Measurements from ENCODE around the gene RBMS2. TPM values are rescaled to one million over a fixed set of nuclear protein-coding genes. Genes with fewer than 3 reads are reported as not detected.
"Not testable (repeated sequence)": the region's sequence is repeated elsewhere in the genome, so short reads cannot be mapped to it uniquely, and the experiment has no call there.

Gene RBMS2
- total RNA-seq, 1 experiment from 2014 or later = 40.8 TPM

GRCh38 chr12:56494481-56494880, 27.1 kb upstream of the RBMS2 start:
- H3K27ac ChIP-seq (ENCODE audit: low read depth, low read length); H3K9me2 ChIP-seq (ENCODE audit: insufficient read depth); H3K36me3 ChIP-seq (ENCODE audit: control insufficient read depth in 1 of 2, insufficient read depth in 2 of 2, low read length in 2 of 2); H4K20me1 ChIP-seq (ENCODE audit: insufficient read depth); H2AFZ ChIP-seq (ENCODE audit: low read depth, low read length, poor library complexity, severe bottlenecking); DNase-seq (ENCODE audit: low read depth, low spot score); BruUV-seq (replicated peaks); H3K27me3 ChIP-seq (ENCODE audit: insufficient read depth, low read length); RAD21 ChIA-PET (ENCODE audit: low non-redundant PET in 1 of 2, low total read pairs in 2 of 2, uncharacterized antibody in 2 of 2, unreplicated experiment in 2 of 2); H3K79me2 ChIP-seq (ENCODE audit: insufficient read depth, low read length); POLR2A ChIA-PET; H3K4me3 ChIP-seq (replicated peaks in 1 of 2; ENCODE audit: low read depth in 1 of 2, low read length in 2 of 2); H3K9me3 ChIP-seq (ENCODE audit: control insufficient read depth in 1 of 2, insufficient read depth in 1 of 2, low read depth in 1 of 2, low read length in 2 of 2); H3K4me2 ChIP-seq (ENCODE audit: low read length); intact Hi-C loops (cut with micrococcal nuclease); CTCF ChIA-PET; H3K4me1 ChIP-seq (ENCODE audit: control insufficient read depth in 1 of 2, insufficient read depth in 2 of 2, low read length in 2 of 2); ATAC-seq; H3K9ac ChIP-seq (ENCODE audit: low read length): not testable (repeated sequence)

- CTCF ChIA-PET = interaction anchor here (0.8 to 1.2 kb wide), 2 partner anchors 32 to 140 kb away, joined by 3 read pairs; no protein-coding TSS in a partner anchor
- H3K9me2 ChIP-seq (ENCODE audit: insufficient read depth); RAD21 ChIA-PET (ENCODE audit: low non-redundant PET in 1 of 2, low total read pairs in 2 of 2, uncharacterized antibody in 2 of 2, unreplicated experiment in 2 of 2); H3K9me3 ChIP-seq (ENCODE audit: control insufficient read depth in 1 of 2, insufficient read depth in 1 of 2, low read depth in 1 of 2, low read length in 2 of 2); H3K79me2 ChIP-seq (ENCODE audit: insufficient read depth, low read length); DNase-seq (ENCODE audit: low read depth, low spot score); H3K4me1 ChIP-seq (ENCODE audit: control insufficient read depth in 1 of 2, insufficient read depth in 2 of 2, low read length in 2 of 2); H3K4me3 ChIP-seq (replicated peaks in 1 of 2; ENCODE audit: low read depth in 1 of 2, low read length in 2 of 2); H4K20me1 ChIP-seq (ENCODE audit: insufficient read depth); POLR2A ChIA-PET; H3K36me3 ChIP-seq (ENCODE audit: control insufficient read depth in 1 of 2, insufficient read depth in 2 of 2, low read length in 2 of 2); H3K4me2 ChIP-seq (ENCODE audit: low read length); ATAC-seq; H3K9ac ChIP-seq (ENCODE audit: low read length); H2AFZ ChIP-seq (ENCODE audit: low read depth, low read length, poor library complexity, severe bottlenecking); H3K27ac ChIP-seq (ENCODE audit: low read depth, low read length); H3K27me3 ChIP-seq (ENCODE audit: insufficient read depth, low read length); BruUV-seq (replicated peaks); intact Hi-C loops (cut with micrococcal nuclease): not testable (repeated sequence)
- peak; percentile 42 for TF ChIP-seq RAD21 (IDR thresholded peaks at IDR 0.05; ENCODE audit: low read depth)
- peak in 2 of 3 experiments; percentile 12 to 49; a peak in 3 of 6 replicates for TF ChIP-seq CTCF (IDR thresholded peaks at IDR 0.05 in 2 of 3, conservative IDR thresholded peaks at IDR 0.05 in 1 of 3; ENCODE audit: borderline replicate concordance in 1 of 3, insufficient read depth in 1 of 3, low read depth in 2 of 3, low read length in 2 of 3)
Measured at GRCh38 chr12:56496704-56497103, 24.9 kb upstream of the RBMS2 start.

GRCh38 chr12:56498126-56498902, 23.3 kb upstream of the RBMS2 start:
- H2AFZ ChIP-seq (ENCODE audit: low read depth, low read length, poor library complexity, severe bottlenecking); RAD21 ChIA-PET (ENCODE audit: low non-redundant PET in 1 of 2, low total read pairs in 2 of 2, uncharacterized antibody in 2 of 2, unreplicated experiment in 2 of 2); H3K27ac ChIP-seq (ENCODE audit: low read depth, low read length); H3K4me3 ChIP-seq (replicated peaks in 1 of 2; ENCODE audit: low read depth in 1 of 2, low read length in 2 of 2); CTCF ChIA-PET; H3K4me1 ChIP-seq (ENCODE audit: control insufficient read depth in 1 of 2, insufficient read depth in 2 of 2, low read length in 2 of 2); ATAC-seq; H3K79me2 ChIP-seq (ENCODE audit: insufficient read depth, low read length); H3K9ac ChIP-seq (ENCODE audit: low read length); H3K9me2 ChIP-seq (ENCODE audit: insufficient read depth); DNase-seq (ENCODE audit: low read depth, low spot score); H3K27me3 ChIP-seq (ENCODE audit: insufficient read depth, low read length); H3K9me3 ChIP-seq (ENCODE audit: control insufficient read depth in 1 of 2, insufficient read depth in 1 of 2, low read depth in 1 of 2, low read length in 2 of 2); H3K4me2 ChIP-seq (ENCODE audit: low read length); BruUV-seq (replicated peaks); H3K36me3 ChIP-seq (ENCODE audit: control insufficient read depth in 1 of 2, insufficient read depth in 2 of 2, low read length in 2 of 2); intact Hi-C loops (cut with micrococcal nuclease); H4K20me1 ChIP-seq (ENCODE audit: insufficient read depth): not testable (repeated sequence)
- POLR2A ChIA-PET = interaction anchor here (0.6 kb wide), 1 partner anchor 9 kb away, joined by 3 read pairs; no protein-coding TSS in a partner anchor

- H3K4me3 ChIP-seq (replicated peaks in 1 of 2; ENCODE audit: low read depth in 1 of 2, low read length in 2 of 2); H4K20me1 ChIP-seq (ENCODE audit: insufficient read depth); H3K4me2 ChIP-seq (ENCODE audit: low read length); H3K9me3 ChIP-seq (ENCODE audit: control insufficient read depth in 1 of 2, insufficient read depth in 1 of 2, low read depth in 1 of 2, low read length in 2 of 2); H3K27ac ChIP-seq (ENCODE audit: low read depth, low read length); DNase-seq (ENCODE audit: low read depth, low spot score); RAD21 ChIA-PET (ENCODE audit: low non-redundant PET in 1 of 2, low total read pairs in 2 of 2, uncharacterized antibody in 2 of 2, unreplicated experiment in 2 of 2); intact Hi-C loops (cut with micrococcal nuclease); H3K79me2 ChIP-seq (ENCODE audit: insufficient read depth, low read length); H2AFZ ChIP-seq (ENCODE audit: low read depth, low read length, poor library complexity, severe bottlenecking); H3K36me3 ChIP-seq (ENCODE audit: control insufficient read depth in 1 of 2, insufficient read depth in 2 of 2, low read length in 2 of 2); CTCF ChIA-PET; POLR2A ChIA-PET; H3K27me3 ChIP-seq (ENCODE audit: insufficient read depth, low read length); ATAC-seq; H3K9me2 ChIP-seq (ENCODE audit: insufficient read depth); BruUV-seq (replicated peaks); H3K4me1 ChIP-seq (ENCODE audit: control insufficient read depth in 1 of 2, insufficient read depth in 2 of 2, low read length in 2 of 2); H3K9ac ChIP-seq (ENCODE audit: low read length): not testable (repeated sequence)
Measured at GRCh38 chr12:56499452-56499851, 22.2 kb upstream of the RBMS2 start.
